ENCODE measurements around the gene CYP8B1. TPM values are rescaled to one million over a fixed set of nuclear protein-coding genes. Genes with fewer than 3 reads are reported as not detected.

Gene CYP8B1
- total and polyA plus RNA-seq, 9 of the 15 experiments (the other 6 are each of a cell fraction or from before 2014, with no cell fraction given): 0.04 TPM; not detected in 8

- Histone ChIP-seq H2AFZ (ENCODE audit: low read depth, low read length) (no peak overlapping the region), H3K9ac (ENCODE audit: insufficient read depth in 1 of 2, low read depth in 2 of 2, low read length in 2 of 2) (no peak overlapping the region), H3K4me2 (ENCODE audit: insufficient read depth, low read length) (no peak overlapping the region), H3K9me1 (ENCODE audit: control insufficient read depth, insufficient read depth, low read length) (no peaks in the 10 kb centered on the region), H3K36me3 (ENCODE audit: control insufficient read depth, insufficient read depth, low read length) (no peaks in the 10 kb centered on the region), H3K27me3 (ENCODE audit: control insufficient read depth in 2 of 2, insufficient read depth in 2 of 2, low read length in 2 of 2) (peaks cover 3 to 6% of the 10 kb centered on the region in 2 experiments; a peak in 2 of 5 replicates), H3K4me3 (no peak overlapping the region), H4K20me1 (replicated peaks; ENCODE audit: control insufficient read depth, insufficient read depth, low read length) (no peaks in the 10 kb centered on the region), H3K79me2 (ENCODE audit: control insufficient read depth, insufficient read depth, low read length) (no peaks in the 10 kb centered on the region), H3K4me1 (replicated peaks in 1 of 2; ENCODE audit: control insufficient read depth in 2 of 2, insufficient read depth in 2 of 2, low read length in 2 of 2) (peaks cover 0 to 2% of the 10 kb centered on the region in 2 experiments; a peak in 1 of 5 replicates), H3K27ac (ENCODE audit: extremely low read depth, low read depth, low read length) (no peak overlapping the region), H3K9me3 (replicated peaks; ENCODE audit: control insufficient read depth, insufficient read depth, low read depth, low read length) (no peaks in the 10 kb centered on the region)
- FAIRE-seq (no peak), DNase-seq (ENCODE audit: extremely low read depth in 1 of 4, low spot score in 3 of 4) (no peak), ATAC-seq (no peak)
- intact Hi-C loops (cut with micrococcal nuclease): loop anchor here (10.0 kb wide), 1 partner anchor 312 kb away; no protein-coding TSS in a partner anchor
- no peak for TF ChIP-seq ZNF584 (CRISPR knock-in tag; IDR thresholded peaks at IDR 0.05; ENCODE audit: low read depth)
- no peak for TF ChIP-seq ZNF75A (CRISPR knock-in tag; IDR thresholded peaks at IDR 0.05)
- TF ChIP-seq POLR3A (IDR thresholded peaks at IDR 0.05; ENCODE audit: borderline replicate concordance, extremely low read depth, insufficient read depth, insufficient read length): no peak
- TF ChIP-seq BACH1 (tag; IDR thresholded peaks at IDR 0.05): no peak
- TF ChIP-seq ZNF551 (CRISPR knock-in tag; IDR thresholded peaks at IDR 0.05): no peak
- TF ChIP-seq STAT5B (CRISPR knock-in tag; IDR thresholded peaks at IDR 0.05): no peak
- POLR2A ChIA-PET: no interaction called here
- no TSS peak for BruUV-seq (replicated peaks)
- CTCF ChIA-PET (ENCODE audit: low intra/inter-chr PET ratio): no interaction called here
- in situ Hi-C loops (cut with MboI): no loop called here
- WGBS (ENCODE audit: insufficient coverage, low coverage, missing lambda C conversion rate): 6% methylated on average over 3 of the region's 3 CpGs
These were observed 11.4 kb upstream of the CYP8B1 start for GRCh38 chr3:42887084-42887483.

DNA sequence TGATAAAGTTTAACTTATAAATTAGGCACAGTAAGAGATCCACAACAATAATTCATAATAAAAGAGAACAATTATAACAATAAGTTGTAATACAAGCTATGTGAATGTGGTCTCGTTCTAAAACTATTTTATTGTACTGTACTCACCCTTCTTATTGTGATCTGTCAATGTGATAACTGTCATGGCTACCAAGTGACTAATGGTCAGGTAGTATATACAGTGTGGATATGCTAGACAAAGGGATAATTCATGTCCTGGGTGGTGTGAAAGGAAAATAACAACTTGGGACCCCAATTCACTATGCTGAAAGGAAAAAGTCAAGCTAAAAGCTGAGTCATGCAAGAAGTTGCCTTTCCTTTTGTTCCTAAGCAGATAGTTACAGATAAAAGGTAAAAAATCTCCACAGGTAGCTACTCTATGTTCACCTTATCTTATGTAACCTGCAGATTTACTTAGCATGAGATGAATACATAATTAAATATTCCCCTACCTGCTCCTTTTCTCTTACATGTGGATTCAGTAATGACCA, 10.7 kb upstream of the CYP8B1 start:
- Histone ChIP-seq H4K20me1 (replicated peaks; ENCODE audit: control insufficient read depth, insufficient read depth, low read length) (no peaks in the 10 kb centered on the region), H3K79me2 (ENCODE audit: control insufficient read depth, insufficient read depth, low read length) (no peaks in the 10 kb centered on the region), H3K27me3 (ENCODE audit: control insufficient read depth in 2 of 2, insufficient read depth in 2 of 2, low read length in 2 of 2) (peaks cover 3 to 6% of the 10 kb centered on the region in 2 experiments; a peak in 2 of 5 replicates), H3K4me1 (replicated peaks in 1 of 2; ENCODE audit: control insufficient read depth in 2 of 2, insufficient read depth in 2 of 2, low read length in 2 of 2) (0 out of 5 replicates have a peak, but pooled peaks cover 0 to under 1% of the 10 kb centered on the region in 2 experiments), H3K36me3 (ENCODE audit: control insufficient read depth, insufficient read depth, low read length) (no peaks in the 10 kb centered on the region), H3K27ac (ENCODE audit: extremely low read depth, low read depth, low read length) (no peak overlapping the region), H3K9me1 (ENCODE audit: control insufficient read depth, insufficient read depth, low read length) (no peaks in the 10 kb centered on the region), H3K9ac (ENCODE audit: insufficient read depth in 1 of 2, low read depth in 2 of 2, low read length in 2 of 2) (no peak overlapping the region), H3K4me3 (no peak overlapping the region), H2AFZ (ENCODE audit: low read depth, low read length) (no peak overlapping the region), H3K9me3 (replicated peaks; ENCODE audit: control insufficient read depth, insufficient read depth, low read depth, low read length) (no peaks in the 10 kb centered on the region), H3K4me2 (ENCODE audit: insufficient read depth, low read length) (no peak overlapping the region)
- FAIRE-seq: no peak
- intact Hi-C loops (cut with micrococcal nuclease): loop anchor here (10.0 kb wide), 1 partner anchor 312 kb away; no protein-coding TSS in a partner anchor
- no peak for ATAC-seq
- POLR2A ChIA-PET: no interaction called here
- CTCF ChIA-PET (ENCODE audit: low intra/inter-chr PET ratio): no interaction called here
- in situ Hi-C loops (cut with MboI): no loop called here
- no TSS peak for BruUV-seq (replicated peaks)
- whole genome bisulfite sequencing (ENCODE audit: insufficient coverage, low coverage, missing lambda C conversion rate): 0% methylated on average over 1 of the region's 1 CpG
- no peak for DNase-seq (ENCODE audit: extremely low read depth in 1 of 4, low spot score in 3 of 4)
- TF ChIP-seq ZNF444 (CRISPR knock-in tag; IDR thresholded peaks at IDR 0.05): no peak
- TF ChIP-seq NFE2L1 (tag; IDR thresholded peaks at IDR 0.05; ENCODE audit: borderline replicate concordance, low read depth): peak; percentile 53; the same call in 1 of the 2 replicates
- TF ChIP-seq CGGBP1 (CRISPR knock-in tag; IDR thresholded peaks at IDR 0.05): no peak
- TF ChIP-seq ZNF639 (CRISPR knock-in tag; conservative IDR thresholded peaks at IDR 0.05 in 1 of 2, IDR thresholded peaks at IDR 0.05 in 1 of 2): no peak
- no peak for TF ChIP-seq ZNF778 (CRISPR knock-in tag; IDR thresholded peaks at IDR 0.05)
- TF ChIP-seq HOMEZ (CRISPR knock-in tag; IDR thresholded peaks at IDR 0.05): no peak

All from K562 (cell line).